ENCODE data around the gene BMS1.
"Not testable (repeated sequence)": the region's sequence is repeated elsewhere in the genome, so short reads cannot be mapped to it uniquely, and the experiment has no call there.

Gene BMS1

DNA sequence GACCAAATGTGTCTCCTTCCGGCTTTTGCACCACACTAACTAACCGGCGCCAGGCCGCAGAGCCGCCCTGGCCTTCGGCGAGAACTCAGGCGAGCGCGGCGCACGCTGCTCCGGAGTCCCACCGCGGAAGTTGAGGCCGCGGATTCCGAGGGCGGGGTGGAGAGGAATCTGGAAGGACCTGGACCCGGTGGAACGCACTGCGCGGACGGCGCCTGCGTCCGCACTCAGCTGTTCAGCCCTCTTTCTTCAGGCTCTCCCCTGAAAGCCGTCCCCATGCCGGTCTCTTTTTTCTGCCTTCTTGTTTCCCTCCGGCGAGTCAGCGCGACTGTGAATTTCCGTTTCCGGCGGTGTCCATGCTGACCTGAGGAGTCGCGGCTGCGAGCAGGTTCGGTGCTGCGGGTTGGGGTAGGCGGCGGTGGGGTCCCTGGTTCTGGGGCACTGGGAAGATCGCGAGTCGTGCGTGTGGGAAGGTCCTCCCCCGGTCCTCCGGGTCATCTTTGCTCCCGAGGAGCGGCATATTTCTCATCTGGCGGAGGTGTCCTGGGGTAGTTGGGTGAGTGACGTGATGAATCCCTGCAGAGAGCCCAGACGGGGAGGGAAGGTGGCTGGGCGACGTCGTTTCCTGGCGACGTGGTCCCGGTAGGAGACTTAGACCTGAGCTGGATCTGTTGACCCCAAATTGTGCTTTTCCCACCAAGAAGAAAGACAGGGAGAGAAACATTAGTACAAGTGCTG, at the start of gene BMS1:
BMS1 (plus strand) TSS at position 350 of the 735 bp plus-strand sequence. CDS start 1,600 bp downstream, outside the sequence.
- DNase-seq: peak; percentile 80

DNA sequence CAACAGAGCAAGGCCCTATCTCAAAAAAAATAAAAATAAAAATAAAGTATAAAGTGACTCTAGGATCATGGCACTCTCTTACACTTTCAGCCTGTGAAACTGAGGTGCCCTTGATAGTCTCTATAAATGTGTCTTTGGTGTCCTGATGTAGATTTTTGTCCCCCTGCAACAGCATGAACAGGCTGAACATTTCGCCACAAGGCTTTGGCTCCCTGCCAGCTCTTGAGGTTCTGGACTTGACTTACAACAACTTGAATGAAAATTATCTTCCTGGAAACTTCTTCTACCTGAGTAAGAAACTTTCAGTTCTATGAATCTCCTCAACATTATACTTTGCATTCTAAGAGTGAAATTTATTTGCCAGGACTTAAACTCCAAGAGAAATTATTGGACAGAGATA, 48.1 kb upstream of the BMS1 start:
- DNase-seq: no peak

GRCh38 chr10:42738679-42739078, 43.9 kb upstream of the BMS1 start:
- DNase-seq: no peak

DNA sequence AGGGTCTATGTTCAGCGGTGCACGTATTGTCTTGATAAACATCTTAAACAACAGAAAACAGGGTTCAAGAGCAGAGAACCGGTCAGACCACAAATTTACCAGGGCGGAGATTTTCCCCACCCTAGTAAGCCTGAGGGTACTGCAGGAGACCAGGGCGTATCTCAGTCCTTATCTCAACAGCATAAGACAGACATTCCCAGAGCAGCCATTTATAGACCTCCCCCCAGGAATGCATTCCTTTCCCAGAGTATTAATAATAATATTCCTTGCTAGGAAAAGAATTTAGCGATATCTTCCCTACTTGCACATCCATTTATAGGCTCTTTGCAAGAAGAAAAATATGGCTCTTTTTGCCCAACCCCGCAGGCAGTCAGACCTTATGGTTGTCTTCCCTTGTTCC, 41.1 kb upstream of the BMS1 start:
- DNase-seq: not testable (repeated sequence)

GRCh38 chr10:42743697-42744096, 38.9 kb upstream of the BMS1 start:
- DNase-seq: no peak

DNA sequence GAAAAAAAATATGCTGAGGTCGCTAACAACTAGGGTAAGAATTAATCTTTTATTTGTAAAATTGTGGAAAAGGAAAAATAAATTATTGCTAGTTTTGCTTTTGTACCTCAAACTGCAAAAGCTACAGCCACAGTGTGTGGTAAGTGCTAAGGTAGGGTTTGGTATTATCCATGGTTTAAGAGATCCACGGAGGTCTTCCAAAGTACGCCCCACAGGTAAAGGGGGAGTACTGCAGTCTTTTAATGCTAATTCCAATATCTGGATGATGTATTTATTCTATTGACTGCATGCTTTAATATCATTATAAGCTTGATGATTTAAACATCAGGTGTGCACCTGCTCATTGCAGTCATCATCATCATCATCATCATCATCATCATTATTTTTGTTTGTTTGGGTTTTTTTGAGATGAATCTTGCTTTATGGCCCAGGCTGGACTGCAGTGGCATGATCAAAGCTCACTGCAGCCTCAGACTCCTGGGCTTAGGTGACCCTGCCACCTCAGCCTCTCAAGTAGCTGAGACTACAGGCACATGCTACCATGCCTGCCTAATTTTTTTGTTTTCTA, 38.4 kb upstream of the BMS1 start:
- no peak for DNase-seq

DNA sequence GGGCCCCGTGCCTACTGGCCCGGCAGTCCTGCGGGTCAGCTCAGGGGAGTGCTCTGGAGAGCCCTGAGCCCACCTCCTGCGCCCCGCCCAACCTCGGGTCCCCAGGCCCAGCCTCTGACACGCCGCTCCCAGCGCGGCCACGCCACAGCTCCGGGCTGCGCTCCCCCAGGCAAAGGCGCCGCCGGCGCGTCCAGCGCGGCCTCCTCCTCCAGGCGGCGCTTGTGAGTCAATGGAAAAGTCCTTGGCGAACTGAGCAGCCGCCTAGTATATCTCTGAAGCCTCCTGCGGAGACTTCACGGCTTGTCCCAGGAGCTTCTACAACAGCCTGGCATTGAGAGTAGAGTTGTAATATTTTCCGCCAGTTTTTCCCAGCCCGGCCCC, 29.5 kb upstream of the BMS1 start:
- peak; percentile 80 for DNase-seq

GRCh38 chr10:42753507-42754154, 29.0 kb upstream of the BMS1 start:
- DNase-seq: peak; percentile 2

GRCh38 chr10:42754155-42755027, 28.2 kb upstream of the BMS1 start:
- peak; percentile 14 for DNase-seq

DNA sequence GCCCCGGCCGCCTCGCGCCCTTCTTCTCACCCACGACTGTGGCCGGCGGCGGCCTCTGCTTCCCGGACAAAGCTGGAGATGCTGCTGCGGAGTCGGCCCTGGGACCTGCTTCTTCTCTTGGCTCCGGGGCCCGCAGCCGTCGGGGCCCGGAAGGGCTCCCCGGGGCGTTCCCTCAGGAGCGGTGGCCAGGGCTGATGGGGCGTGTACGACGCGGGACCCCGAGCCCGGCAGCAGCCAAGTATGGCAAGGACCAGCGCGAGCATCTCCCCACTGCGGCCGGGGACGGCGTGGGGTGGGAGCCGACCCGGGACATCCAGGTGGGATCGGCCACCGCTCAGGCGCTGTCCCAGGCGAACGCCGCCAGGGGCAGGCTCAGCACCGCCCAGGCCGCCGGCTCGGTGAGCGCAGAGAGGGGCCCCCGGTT, 27.6 kb upstream of the BMS1 start:
- peak; percentile 2 for DNase-seq

DNA sequence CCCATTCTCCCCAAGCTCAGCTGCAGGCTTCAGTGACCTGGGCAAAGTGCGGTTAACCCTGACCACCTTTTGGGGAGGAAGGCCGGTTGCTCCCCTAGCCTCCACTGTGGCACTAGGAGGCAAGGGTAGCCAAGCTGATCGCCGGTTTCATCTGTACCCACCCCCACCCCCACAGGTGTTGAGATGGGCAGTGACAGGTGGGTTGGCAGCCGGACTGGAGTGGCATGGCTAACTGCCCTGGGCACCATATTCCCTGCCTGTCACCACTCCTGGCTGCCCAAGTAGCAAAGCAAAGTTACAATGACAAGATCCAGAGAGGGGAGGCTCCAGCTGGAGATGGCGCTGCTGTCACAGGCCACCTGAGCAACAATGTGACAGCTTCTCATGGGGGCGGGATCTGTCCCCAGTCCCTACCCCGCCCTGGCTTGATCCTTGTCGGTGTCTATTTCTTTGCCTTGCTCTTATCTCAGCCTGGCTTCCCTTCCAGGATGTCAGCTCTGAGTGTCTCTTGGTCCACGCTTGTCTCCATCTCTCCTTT, 27.0 kb upstream of the BMS1 start:
- DNase-seq: no peak

- no peak for DNase-seq
Measured at GRCh38 chr10:42767906-42768305, 14.7 kb upstream of the BMS1 start.

- DNase-seq: no peak
Measured at GRCh38 chr10:42768581-42769152, 13.9 kb upstream of the BMS1 start.

- no peak for DNase-seq
Measured at GRCh38 chr10:42769173-42769572, 13.4 kb upstream of the BMS1 start.

- no peak for DNase-seq
Measured at GRCh38 chr10:42769673-42770072, 12.9 kb upstream of the BMS1 start.

DNA sequence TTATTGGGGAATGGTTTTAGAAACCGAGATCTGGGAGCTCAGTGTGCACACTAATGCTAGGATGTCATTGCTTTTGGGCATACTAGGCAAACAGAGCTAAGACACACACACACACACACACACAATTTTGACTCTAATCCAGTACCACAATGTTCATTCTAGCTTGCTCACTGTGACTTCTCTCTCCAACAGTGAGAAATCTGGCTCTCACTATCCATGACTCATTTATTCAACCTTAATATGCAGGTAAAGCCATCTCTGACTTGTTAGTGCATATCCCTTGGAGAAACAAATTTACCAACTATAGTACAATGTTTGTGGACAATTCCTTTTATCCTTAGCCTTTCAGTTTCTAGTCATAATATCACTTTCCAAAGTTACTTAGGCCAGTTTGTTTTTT, 5.9 kb upstream of the BMS1 start:
- DNase-seq: no peak

GRCh38 chr10:42780456-42780855, 2.1 kb upstream of the BMS1 start:
- no peak for DNase-seq

- no peak for DNase-seq
Measured at GRCh38 chr10:42781893-42782445, 626 bp upstream of the BMS1 start.

- peak; percentile 10 for DNase-seq
Measured at GRCh38 chr10:42783181-42783549, 570 bp downstream of the BMS1 start.

- DNase-seq: no peak
Measured at GRCh38 chr10:42785759-42786158, 3.2 kb downstream of the BMS1 start.

DNA sequence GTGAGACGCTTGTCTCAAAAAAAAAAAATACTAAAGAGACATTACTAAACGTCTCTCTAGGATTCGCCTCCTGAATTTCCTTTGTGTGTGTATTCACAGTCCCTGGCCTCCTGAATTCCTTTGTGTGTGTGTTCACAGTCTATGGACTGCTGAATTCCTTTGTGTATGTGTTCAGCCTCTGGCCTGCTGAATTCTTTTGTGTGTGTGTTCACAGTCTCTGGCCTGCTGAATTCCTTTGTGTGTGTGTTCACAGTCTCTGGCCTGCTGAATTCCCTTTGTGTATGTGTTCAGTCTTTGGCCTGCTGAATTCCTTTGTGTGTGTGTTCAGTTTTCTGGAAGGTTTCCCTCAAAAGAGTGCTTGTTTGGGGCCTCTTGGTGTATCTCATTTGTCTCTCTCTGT, 8.2 kb downstream of the BMS1 start:
- no peak for DNase-seq

DNA sequence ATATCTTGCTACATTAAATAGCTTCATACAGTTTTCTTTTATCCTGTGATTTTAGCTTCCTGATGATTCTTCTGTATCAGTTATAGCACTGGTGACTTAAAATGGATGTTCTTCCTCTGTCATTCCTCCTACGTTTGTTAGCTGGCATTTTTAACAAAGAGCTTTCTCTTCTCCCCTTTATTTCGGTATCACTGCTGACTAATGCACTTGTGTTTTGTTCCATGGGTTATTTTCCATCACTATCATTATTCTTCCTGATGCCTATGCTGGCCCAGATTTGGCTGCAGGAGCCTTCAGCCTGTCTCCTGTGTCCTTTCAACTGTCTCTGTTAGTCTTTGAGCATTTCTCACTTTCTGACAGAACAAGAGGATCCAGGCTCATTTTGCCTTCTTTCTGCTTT, 13.1 kb downstream of the BMS1 start:
- DNase-seq: no peak

Measured in stimulated activated CD4-positive, alpha-beta T cell treated with anti-CD3 and anti-CD28 coated beads, Interleukin-12 subunit alpha, Interleukin-12 subunit beta, amount 100 ng/mL, for 4 hours (primary cell).